NOMO-1 treated with DMSO at 0.1 percent for 48 hours (cell line): Measurements from ENCODE around the gene CD83.

ENCODE experiments used
- DNase-seq: peaks from one replicate; lab custom pipeline; 2025; ENCODE audit not compliant: unreplicated experiment; lab: John Stamatoyannopoulos, UW

CD83 gene

DNA sequence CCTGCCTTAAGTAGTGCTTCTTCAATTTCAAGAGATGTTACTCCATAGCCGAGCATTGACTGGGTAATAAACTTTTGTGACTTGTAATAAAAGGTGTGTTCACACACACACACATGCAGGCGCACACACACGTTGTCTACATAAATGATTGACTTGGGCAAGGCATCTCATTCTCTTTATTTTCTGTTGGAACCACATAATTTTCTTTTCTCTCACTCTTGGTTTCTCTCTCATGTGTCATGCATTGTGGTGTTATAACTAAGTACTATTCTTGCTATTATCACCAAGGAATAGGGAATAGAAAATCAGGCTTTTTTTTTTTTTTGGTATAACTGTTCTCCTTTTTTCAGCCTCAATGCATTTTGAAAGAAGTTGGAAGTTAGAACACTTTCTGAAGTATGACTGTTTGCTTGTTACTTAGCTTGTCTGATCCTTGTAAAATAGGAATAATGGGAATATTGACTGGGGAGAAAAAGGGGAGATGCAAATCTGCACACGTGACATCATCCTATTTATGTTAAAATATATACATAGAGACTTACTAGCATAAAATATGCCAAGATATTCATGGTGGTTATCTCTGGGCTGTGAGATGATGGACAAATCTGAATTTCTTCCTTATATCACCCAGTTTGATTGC, 26.1 kb upstream of the CD83 start:
- DNase-seq: no peak

DNA sequence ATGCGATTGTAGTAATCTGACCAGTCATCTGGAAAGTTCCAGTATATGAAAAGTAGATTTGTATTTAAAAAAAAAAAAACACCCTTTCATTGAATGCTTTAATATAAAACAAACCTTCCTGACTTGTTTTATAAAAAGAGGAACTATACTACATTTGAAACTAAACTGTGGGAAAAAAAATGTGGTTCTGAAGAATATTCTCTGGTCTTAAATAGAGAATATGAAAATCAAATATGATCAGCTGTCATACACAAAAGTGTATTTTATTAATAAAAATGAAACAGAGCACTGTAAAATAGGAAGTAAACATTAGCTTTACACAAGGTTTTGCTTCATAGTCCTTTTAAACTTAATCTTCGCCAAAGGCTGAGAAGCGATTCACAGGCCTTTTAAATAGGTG, 25.3 kb upstream of the CD83 start:
- DNase-seq: no peak

DNA sequence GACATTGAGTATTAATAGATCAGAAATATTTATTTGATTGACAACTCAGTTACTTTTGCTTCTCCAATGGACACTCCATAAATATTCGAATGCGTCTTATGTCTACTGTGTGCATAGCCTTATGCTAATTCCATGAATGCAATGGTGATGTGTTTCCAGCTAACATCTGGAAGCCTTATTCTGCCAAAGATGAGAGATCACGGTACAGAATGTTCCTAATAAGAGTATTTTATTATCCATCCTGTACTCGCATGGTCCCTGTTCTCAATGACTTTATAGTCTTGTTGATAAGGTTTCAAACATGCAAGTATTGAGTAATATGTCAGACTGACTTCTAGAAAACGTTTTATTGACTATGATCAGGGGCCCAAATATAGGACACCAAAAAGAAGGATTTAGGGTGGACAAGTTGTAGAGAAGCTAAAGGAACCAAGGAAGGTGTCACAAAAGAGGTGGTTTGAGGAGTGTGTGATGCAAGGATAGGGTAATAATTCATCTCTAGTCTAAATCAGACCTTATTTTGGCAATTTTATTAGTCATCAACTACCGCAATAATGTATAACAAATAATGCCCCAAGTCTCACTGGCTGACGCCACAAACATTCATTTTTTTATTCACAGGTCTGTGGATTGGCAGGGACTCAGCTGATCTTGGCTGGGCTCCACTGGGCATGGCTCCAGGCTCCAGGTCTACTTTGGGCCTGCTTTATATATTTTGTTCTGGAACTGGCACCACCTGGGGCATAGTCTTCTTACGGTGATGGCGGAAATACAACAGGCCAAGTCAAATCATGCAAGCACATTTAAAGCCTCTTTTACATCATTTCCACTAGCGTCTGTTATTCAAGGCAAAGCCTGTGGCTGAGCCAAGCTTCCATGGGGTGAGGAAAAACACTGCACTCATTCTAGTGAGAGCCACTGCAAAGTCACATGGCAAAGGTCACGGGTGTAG, 24.5 kb upstream of the CD83 start:
- no peak for DNase-seq

DNA sequence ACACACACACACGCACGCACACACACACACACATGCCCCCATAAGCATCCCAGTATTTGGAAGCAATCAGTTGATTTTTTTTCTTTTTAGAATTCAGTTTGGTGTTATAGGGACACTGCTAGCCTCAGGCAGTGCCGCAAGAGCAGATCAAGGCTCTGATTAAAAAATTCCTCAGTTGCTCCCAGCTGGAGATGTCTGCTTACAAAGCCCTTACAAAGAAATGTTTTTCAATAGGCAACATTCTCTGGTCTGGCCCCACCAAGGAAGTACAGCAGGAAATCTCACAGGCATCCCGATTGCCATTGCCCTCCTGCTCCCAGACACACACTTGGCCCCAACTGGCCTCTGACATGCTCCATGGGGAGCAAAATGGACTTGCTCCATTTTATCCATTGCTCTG, 22.9 kb upstream of the CD83 start:
- no peak for DNase-seq

DNA sequence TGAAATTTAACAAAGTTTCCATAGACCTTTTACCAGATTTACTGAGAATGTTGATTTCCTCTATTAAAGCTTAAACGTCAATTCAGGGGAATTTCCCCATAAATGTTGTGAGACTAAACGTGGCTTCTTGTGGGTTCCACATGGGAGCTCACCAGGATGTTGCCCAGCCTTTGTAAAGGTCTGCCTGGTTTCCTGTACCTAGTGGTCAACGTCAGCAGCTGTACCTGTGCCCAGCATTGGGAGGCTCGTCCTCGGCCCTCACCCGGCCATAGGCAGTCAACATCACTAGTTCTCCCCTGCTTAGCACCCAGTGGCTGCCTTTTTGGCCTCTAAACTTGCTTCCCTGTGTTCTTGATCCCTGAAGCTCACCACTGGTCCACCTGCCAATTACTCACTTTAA, 22.1 kb upstream of the CD83 start:
- no peak for DNase-seq

DNA sequence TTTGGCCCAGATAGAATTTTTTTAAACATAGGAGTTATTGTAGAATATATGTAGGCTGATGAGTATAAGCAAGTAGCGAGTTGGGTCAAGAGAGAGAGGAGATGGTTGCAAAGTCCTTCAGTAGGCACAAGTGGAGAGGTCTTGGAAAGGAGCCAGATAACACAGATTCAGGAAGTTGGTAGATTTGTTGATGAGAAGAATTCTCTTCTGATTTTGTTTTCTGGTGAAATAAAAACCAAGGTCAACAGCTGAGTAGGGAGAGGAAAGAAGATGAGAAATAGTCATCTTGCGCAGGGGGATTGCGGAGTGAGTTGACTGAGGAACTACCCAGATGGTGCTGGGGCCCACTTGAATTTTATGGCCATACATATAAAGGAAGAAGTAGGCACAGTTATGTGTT, 17.4 kb upstream of the CD83 start:
- no peak for DNase-seq

DNA sequence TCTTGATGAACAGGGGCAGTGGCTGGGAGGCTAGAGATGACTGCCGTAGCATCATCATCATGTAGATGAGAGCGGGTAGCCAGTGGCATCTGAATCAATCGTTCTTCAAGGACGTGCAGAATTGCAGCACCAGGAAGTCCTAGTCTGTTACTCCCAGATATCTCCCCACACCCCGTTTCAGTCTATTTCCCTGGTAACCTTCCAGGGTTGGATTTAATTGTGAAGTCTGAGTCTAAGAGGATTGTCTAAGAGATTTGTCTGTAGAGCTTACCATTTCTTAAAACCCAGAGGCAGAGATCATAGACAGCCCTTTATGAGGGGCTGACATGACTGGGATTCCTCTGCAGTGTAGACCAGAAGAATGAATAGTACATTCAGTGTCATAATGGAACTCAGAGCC, 16.6 kb upstream of the CD83 start:
- no peak for DNase-seq

DNA sequence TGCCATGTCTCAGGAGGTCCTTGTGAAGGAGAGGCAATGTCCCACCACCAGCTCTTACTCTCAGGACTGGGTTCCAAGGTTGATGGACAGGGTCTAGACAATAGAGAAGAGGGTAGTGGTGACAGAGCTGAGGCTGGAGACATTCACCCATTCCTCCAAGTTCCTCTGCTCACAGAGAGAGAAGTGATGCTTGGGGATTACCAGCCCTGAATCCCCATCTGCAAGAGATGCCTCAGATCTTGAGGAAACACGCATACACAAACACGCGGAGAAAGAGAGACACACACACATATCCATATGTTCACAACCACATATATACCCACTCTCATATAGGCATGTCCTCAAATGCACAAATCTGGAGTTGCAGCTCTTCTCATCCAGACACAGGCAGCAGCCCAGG, 15.2 kb upstream of the CD83 start:
- DNase-seq: no peak

DNA sequence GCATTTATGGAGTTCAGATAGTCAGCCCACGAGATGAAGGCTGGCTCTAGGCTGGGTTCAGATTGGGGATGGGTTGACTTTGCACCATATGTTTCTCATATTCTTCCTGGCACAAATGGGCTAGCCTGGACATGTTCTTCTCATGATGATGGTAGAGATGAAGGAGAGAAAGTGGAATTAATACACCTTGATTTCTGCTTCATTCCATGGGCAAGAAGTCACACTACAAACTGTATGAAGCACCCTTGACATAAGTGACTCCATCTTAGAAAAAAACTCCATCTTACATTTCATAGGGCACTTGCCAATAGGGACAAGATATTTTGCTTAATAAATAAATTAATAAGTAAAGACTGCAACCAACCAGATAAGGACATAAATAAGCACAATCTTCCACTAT, 12.0 kb upstream of the CD83 start:
- no peak for DNase-seq

DNA sequence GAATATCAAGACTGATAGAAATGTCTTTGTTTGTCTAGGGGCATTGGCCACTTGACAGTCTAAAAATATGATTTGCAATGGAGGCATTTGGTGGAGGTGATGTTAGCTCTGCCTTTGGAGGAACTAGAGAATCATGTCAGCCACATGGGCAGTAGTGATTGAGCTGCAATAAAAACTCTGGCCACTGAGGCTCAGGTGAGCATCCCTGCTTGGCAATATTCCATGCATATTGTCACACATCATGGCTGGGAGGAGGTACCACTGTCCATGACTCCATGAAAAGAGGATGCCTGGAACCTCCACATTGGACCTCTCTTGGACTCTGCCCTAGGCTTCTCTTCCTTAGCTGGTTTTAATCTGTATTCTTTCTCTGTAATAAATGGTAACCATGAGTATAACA, 10.6 kb upstream of the CD83 start:
- no peak for DNase-seq

DNA sequence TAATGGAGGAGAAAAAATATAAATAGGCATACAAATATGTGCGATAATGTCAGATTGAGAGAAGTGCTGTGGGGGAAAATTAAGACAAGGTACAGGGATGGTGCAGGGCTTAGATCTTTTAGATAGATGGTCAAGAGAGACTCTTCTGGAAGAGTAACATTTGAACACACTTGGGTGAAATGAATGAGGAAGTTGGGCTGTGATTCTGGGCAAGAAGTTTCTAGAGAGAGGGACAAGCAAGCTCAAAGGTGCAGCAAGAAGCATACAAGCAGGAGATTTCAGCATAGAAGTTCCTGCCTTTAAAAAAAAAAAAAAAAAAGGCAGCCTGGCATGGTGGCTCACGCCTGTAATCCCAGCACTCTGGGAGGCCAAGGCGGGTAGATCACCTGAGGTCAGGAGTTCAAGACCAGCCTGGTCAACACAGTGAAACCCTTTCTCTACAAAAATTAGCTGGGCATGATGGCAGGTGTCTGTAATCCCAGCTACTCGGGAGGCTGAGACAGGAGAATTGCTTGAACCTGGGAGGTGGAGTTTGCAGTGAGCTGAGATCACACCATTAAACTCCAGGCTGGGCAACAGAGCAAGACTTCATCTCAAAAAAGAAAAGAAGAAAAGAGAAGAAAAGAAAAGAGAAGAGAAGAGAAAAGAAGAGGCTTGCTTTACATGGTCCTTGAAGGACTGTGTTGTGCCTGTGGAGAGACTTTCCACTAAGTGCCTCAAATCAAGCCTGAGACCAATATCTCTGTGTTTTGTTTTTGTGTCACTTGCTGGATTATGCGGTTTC, 9.7 kb upstream of the CD83 start:
- DNase-seq: no peak

DNA sequence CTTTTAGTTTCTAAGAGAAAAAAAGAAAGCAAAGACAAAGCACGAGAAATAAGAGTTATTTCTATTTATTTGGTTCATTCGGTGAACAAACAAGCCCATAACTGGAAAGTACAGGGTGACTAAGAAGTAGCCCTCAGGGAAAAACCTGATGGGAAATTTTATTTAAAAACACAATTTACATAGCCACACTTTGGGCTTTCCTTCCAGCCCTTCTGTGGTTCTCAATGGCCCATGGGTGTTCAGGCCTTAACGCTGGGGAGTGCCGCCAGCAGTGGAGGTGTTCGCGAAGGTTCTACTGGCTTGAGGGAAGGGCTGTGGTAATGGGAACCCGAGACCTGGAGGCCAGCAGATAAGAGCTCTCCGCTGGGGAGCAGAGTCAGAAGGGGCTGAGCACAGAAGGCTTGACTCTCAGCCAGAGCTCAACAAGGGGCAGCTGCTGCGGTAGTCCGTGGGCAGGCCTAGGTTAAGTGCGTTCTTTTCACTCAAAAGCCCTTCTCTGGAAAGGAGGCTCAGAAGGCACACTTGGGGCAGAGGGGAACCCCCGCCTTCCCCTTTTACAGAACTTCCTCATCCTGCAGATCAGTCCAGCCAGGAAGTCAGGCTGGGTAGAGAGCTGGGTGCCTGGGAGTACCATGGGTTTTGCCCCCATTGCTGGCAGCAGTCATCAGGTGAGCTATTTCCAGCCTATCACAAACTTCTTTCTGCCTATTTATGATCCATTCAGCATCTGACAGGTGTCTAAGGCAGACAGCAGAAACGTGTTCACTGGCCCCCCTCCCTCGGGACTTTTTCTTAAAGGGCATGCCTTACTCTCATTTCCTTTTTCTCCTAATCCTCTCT, 8.8 kb upstream of the CD83 start:
- peak; percentile 73 for DNase-seq

DNA sequence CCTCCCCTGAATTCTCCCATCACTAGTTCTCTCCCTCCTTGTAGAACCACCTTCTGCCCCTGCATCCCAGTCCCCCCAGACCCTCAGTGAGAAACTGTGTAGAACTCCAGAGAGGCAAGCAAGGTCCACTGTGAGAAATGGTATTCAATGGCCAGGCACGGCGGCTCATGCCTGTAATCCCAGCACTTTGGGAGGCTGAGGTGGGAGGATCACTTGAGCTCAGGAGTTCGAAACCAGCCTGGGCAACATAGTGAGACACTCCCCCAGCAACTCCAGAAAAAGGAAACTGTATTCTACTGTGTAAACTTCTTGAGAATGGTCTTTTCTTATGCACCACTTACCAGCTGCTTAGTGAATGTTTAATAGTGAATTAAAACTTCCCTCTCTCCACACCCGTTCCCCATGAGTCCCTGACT, 8.2 kb upstream of the CD83 start:
- DNase-seq: no peak

DNA sequence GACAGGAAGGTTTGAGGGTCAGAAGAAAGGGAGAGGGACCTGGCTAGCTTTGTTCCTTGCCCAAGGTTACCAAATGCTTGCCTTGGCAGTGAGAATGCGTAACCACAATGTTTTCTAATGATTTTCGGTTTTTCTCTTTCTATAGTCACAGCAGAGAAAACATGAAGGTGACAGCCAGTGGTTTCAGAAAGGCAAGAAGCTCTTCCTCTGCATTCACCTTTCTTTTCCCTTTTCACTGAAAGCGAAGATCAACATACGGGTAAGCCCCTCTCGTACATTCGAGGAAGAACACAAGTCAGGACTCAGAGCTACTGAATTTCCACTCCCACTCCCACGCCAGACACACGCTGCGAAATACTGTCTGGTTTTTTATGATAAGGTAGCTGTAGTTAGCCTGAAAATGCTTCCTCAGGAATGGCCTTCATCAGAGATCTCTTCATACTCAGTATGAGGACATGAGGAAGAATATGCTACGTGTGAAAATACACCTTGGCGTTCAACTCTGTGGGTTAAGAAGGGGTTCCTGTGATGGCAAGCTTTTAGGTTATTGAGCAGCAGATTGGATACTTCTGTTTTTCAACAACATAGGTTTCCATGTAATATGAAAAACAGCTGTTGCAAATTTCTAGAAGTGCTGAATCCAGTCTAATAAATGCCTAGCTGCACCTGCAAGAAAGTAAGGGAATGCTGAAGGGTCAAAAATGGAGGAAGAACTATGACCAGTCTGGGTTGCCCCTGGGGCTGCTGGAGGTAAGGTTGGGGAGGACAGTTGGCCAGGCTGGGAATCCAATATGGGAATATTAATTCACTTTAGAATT, 7.4 kb upstream of the CD83 start:
- no peak for DNase-seq

DNA sequence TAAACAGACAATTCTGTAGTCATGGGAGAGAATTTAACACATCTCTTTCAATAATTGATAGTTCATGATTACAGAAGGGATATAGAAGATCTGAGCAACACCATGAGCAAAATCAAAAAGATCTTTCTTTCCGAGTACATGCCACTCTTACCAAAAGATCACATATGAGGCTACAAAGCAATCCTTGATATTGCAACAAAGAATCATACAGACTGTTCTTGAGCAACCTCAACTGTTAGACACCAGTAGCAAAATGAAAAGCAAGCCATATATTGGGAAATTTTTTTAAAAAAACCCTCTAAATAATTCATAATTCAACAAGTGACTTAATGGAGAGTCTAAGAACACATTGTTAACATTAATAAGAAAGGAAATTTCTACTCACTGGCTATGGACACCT, 3.6 kb upstream of the CD83 start:
- DNase-seq: peak; percentile 6

DNA sequence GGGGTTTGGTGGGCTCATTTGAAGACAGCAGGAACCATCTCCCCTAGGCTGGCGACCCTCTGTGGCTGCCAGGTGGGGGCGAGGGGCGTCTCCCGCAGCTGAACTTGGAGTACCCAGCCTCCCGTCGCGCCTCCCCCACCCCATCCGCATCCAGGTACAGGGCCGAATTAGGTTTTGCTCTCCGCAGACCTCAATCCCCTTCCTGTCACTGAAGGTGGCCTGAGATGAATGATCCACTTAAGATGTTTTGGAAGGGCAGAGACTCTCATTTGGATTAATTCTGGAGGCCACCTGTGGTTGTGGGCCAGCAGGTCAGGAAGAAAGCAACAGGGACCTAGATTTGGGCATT, 493 bp downstream of the CD83 start:
- DNase-seq: no peak

DNA sequence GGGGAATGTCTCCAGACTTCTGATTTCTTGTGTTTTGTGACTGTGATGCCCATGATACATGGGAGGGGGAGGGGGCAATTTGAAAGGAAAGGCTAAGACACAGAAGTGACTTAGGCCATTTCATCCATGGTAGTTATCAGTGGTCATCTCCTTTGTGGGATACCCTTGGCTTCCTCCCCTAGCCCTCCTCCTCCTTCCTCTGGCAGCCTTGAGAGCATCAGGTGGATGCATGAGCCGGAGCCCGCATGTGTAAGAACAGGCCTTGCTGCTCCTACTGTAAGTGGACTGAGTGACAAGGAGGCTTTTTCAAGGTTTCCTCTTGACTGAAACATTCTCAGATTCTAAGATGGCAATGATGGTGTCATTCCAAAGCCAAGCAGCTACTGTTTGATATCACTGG, 874 bp downstream of the CD83 start:
- no peak for DNase-seq

DNA sequence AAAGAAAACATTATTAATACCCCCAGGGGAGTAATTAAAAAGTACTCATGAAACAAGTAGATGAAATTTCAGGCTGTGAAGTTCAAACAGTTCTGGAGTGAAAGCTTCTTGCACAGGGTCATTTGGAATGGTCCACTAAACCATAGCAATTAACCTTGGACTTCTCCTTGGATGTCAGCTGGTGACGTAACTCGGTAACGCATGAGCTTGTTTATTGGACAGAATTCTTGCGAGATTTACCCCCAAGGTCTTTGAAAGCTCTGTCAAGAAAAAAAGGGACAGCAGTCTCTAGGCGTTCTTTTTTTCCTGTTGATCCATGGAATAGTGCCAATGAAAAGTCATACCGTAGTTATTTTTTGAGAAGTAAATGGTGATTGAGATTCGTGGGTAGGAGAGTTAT, 2.2 kb downstream of the CD83 start:
- DNase-seq: no peak

DNA sequence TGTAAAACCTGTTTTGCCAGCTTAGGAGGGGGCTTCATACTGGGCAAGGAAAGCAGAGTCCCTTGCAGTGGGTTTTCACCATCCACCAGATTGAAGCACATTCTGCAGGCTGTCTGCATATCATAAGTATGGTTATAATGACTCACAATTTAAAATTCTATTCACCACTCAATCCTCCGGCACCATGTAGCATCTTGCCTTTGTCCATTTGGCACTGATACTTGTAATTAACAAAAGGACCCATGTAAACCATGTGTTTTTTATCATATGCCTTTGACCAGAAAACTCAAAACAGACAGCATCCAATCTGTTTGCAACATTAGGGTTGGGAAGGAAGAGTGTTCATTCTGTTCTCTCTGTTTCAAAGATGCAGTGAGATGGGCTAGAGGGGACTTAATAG, 3.0 kb downstream of the CD83 start:
- DNase-seq: no peak

DNA sequence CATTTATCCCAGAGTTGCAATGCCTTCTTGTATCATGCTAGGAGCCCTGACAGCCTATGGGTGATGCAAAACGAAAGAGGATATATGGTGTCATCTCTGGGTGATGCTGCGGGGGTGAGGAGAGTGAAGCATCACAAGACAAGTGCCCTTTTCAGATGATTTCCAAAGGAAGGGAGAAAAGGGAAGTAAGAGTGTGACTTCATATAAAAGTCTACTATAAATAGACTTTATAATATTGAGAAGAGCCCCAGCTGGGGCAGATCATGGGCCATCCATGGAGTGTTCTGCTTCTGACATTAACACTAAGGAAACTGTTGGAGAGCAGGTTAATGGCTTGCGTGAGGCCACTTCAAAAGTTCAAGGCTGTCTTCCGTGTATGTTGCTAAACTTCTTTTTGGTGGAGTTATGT, 4.4 kb downstream of the CD83 start:
- peak; percentile 97 for DNase-seq
